BJ (cell line): ENCODE data around the gene SLC26A11. TPM values are rescaled to one million over a fixed set of nuclear protein-coding genes. Genes with fewer than 3 reads are reported as not detected.
"Not testable (repeated sequence)": the region's sequence is repeated elsewhere in the genome, so short reads cannot be mapped to it uniquely, and the experiment has no call there.

Experiments
- CTCF ChIA-PET: fragments of 350-600 bp; formaldehyde crosslinking; extraction: SDS; loops from one replicate; lab custom pipeline; 2021; ENCODE audit warnings: antibody characterized with exemption, inconsistent platforms; lab: Yijun Ruan, JAX
- POLR2A ChIA-PET: fragments of 300-600 bp; sonication (Branson Sonifier 250); formaldehyde crosslinking; extraction: SDS; loops from one replicate; lab custom pipeline; 2021; ENCODE audit warnings: antibody characterized with exemption; lab: Charles Lee
- DNase-seq: peaks from one replicate; pipeline ENCODE4 v3.0.0-alpha.2; 2011; ENCODE audit warnings: low read depth
- H3K27me3 ChIP-seq: 2 replicates; pipeline ENCODE4 v1.6.0; 2011; ENCODE audit warnings: low read length; ENCODE audit not compliant: control insufficient read depth, insufficient read depth
- H3K36me3 ChIP-seq: 2 replicates; pipeline ENCODE4 v1.5.1; 2011; ENCODE audit warnings: low read length; ENCODE audit not compliant: control insufficient read depth, insufficient read depth
- H3K4me3 ChIP-seq: 2 replicates; pipeline ENCODE4 v1.5.1; 2011; ENCODE audit warnings: low read depth, mild to moderate bottlenecking, control low read depth, low read length
- polyA plus RNA-seq: library from polyadenylated mRNA; depleted of rRNA; stranded (reverse); fragments of >200 nt; gene quantifications from 2 replicates; pipeline ENCODE4 v1.2.3, GENCODE V29; 2011
- TF ChIP-seq, protein P1 (sequence below): IDR thresholded peaks from 2 replicates; pipeline ENCODE4 v1.5.1; 2011; ENCODE audit warnings: low read depth, mild to moderate bottlenecking, control low read depth, inconsistent platforms, low read length, moderate library complexity; ENCODE audit not compliant: insufficient read depth

The SLC26A11 gene
- polyA plus RNA-seq, 1 experiment: 17.1 TPM

DNA sequence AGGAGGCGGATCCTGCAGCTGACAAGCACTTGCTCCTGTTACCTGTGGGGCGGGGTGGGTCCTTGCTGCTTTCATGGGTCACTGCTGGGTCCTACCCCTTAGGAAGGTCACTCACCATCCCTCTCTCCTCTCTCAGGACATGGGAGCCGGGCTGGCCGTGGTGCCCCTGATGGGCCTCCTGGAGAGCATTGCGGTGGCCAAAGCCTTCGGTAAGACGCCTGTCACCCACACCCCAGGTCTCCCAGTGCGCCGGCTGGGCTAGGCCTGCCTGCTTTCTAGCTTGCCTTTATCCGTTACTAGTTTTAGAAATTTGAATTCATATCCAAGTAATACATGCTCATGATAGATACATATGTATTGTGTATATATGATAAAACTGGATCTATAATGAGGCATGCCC lies 17.2 kb downstream of the SLC26A11 start:
- peaks cover 4% of the 10 kb centered on the region for H3K36me3 ChIP-seq

GRCh38 chr17:80242505-80242904 lies 22.3 kb downstream of the SLC26A11 start:
- DNase-seq: no peak
- TF ChIP-seq, protein P1, sequence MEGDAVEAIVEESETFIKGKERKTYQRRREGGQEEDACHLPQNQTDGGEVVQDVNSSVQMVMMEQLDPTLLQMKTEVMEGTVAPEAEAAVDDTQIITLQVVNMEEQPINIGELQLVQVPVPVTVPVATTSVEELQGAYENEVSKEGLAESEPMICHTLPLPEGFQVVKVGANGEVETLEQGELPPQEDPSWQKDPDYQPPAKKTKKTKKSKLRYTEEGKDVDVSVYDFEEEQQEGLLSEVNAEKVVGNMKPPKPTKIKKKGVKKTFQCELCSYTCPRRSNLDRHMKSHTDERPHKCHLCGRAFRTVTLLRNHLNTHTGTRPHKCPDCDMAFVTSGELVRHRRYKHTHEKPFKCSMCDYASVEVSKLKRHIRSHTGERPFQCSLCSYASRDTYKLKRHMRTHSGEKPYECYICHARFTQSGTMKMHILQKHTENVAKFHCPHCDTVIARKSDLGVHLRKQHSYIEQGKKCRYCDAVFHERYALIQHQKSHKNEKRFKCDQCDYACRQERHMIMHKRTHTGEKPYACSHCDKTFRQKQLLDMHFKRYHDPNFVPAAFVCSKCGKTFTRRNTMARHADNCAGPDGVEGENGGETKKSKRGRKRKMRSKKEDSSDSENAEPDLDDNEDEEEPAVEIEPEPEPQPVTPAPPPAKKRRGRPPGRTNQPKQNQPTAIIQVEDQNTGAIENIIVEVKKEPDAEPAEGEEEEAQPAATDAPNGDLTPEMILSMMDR: no peak
- Histone ChIP-seq H3K36me3 (peaks cover 5% of the 10 kb centered on the region), H3K27me3 (no peaks in the 10 kb centered on the region), H3K4me3 (no peak overlapping the region)
- ChIA-PET POLR2A (no interaction called here), CTCF (no interaction called here)

More for the DNA sequence above, 17.2 kb downstream of the SLC26A11 start:
- no peaks in the 10 kb centered on the region for H3K27me3 ChIP-seq
- CTCF ChIA-PET: interaction anchor here (0.7 to 1.1 kb wide), 2 partner anchors 7 to 10 kb away, joined by 3 read pairs; no protein-coding TSS in a partner anchor
- TF ChIP-seq, protein P1: no peak
- POLR2A ChIA-PET: no interaction called here
- DNase-seq: no peak
- H3K4me3 ChIP-seq: no peak overlapping the region

- POLR2A ChIA-PET: no interaction called here
- CTCF ChIA-PET: no interaction called here
- H3K27me3 ChIP-seq: no peaks in the 10 kb centered on the region
- peaks cover 8% of the 10 kb centered on the region for H3K36me3 ChIP-seq
- H3K4me3 ChIP-seq: no peak overlapping the region
- DNase-seq: no peak
- TF ChIP-seq, protein P1: no peak
These were observed 23.6 kb downstream of the SLC26A11 start for GRCh38 chr17:80243526-80244433.

DNA sequence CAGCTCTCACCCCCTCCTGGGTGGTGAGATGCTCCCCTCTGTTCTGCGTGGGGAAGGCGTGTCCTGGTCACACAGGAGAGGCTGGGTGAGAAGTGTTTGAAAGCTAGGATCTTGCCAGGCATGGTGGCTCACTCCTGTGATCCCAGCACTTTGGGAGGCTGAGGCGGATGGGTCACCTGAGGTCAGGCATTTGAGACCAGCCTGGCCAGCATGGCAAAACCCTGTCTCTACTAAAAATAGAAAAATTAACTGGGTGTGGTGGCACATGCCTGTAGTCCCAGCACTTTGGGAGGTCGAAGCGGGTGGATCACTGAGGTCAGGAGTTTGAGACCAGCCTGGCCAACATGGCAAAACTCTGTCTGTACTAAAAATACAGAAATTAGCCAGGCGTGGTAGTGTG lies 24.2 kb downstream of the SLC26A11 start:
- H3K27me3 ChIP-seq, H3K4me3 ChIP-seq, H3K36me3 ChIP-seq, CTCF ChIA-PET, DNase-seq, POLR2A ChIA-PET: not testable (repeated sequence)

DNA sequence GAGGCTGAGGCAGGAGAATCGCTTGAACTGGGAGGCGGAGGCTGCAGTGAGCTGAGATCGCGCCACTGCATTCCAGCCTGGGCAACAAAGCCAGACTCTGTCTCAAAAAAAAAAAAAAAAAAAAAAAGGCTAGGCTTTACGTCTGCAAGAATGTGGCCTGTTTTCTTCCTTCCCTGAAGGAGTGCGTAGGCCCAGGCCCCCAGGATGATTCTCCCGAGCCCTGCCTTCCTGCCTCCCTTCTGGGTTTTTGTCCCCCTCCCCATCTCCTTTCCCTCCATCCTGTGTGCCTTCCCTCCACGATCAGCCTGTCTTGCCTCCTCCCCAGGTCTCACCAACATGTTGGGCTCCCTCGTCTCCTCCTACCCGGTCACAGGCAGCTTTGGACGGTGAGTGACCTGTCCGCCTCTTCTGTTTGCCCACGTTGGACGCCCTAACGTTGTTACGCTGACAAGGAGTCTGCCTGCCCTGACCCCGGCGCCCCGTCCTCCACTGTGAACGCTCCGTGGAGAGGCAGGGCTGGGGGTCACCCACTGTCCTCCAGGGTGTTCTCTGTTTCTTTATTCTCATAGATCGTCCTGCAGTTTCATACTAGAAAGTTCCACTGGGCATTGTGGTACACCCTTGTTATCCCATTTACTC lies 24.8 kb downstream of the SLC26A11 start:
- TF ChIP-seq, protein P1: no peak
- CTCF ChIA-PET: interaction anchor here (0.9 to 1.2 kb wide), 2 partner anchors 13 to 17 kb away, joined by 3 read pairs; no protein-coding TSS in a partner anchor
- POLR2A ChIA-PET: no interaction called here

More for the DNA sequence above, 24.8 kb downstream of the SLC26A11 start:
- no peak for DNase-seq
- peaks cover 12% of the 10 kb centered on the region for H3K36me3 ChIP-seq
- H3K4me3 ChIP-seq: no peak overlapping the region
- H3K27me3 ChIP-seq: no peaks in the 10 kb centered on the region
